ENCODE results near the gene CMTM5.
"Not testable (repeated sequence)": the region's sequence is repeated elsewhere in the genome, so short reads cannot be mapped to it uniquely, and the experiment has no call there.

Gene CMTM5

DNA sequence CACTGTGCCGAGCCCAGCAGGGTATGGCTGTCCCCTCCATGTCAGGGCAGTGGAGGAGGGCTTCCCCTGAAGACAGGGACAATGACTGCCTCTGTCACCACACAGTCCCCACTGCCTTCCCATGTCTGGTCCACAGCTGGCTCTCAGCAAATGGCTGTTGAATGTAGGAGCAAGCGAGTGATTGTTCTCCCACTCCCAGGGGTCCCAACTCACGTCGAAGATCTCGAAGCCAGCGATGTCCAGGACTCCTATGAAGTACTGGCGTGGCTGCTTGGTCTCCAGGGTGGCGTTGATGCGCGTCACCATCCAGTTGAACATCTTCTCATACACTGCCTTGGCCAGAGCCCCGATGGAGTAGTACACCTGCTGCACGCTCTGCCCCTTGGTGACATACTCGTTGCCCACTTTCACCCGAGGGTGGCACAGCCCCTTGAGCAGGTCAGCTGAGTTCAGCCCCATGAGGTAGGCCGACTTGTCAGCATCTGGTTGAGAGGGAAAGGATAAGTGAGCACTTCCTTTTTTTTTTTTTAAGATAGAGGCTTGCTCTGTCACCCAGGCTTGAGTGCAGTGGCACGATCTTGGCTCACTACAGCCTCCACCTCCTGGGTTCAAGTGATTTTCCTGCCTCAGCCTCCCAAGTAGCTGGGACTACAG is 23.8 kb downstream of the CMTM5 start:
- ATAC-seq = not testable (repeated sequence)

DNA sequence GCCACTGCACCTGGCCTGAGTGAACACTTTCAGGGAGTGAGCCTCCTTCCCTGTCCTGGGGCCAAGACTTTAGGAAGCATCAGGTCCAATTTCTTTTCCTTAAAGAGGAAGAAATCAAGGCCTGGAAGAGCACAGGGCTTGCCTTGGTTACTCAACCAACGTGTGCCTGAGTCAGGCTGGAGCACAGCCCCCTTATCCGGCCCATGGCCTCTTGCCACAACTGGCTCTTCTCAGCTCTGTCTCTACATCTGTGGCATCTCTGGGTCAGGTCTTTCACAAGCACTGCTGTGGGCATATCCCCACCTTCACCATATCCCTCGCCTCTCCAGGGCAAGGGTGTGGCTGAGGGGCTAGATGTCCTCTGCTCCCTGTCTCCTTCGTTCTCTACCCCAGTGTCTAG is 24.4 kb downstream of the CMTM5 start:
- ATAC-seq = no peak

DNA sequence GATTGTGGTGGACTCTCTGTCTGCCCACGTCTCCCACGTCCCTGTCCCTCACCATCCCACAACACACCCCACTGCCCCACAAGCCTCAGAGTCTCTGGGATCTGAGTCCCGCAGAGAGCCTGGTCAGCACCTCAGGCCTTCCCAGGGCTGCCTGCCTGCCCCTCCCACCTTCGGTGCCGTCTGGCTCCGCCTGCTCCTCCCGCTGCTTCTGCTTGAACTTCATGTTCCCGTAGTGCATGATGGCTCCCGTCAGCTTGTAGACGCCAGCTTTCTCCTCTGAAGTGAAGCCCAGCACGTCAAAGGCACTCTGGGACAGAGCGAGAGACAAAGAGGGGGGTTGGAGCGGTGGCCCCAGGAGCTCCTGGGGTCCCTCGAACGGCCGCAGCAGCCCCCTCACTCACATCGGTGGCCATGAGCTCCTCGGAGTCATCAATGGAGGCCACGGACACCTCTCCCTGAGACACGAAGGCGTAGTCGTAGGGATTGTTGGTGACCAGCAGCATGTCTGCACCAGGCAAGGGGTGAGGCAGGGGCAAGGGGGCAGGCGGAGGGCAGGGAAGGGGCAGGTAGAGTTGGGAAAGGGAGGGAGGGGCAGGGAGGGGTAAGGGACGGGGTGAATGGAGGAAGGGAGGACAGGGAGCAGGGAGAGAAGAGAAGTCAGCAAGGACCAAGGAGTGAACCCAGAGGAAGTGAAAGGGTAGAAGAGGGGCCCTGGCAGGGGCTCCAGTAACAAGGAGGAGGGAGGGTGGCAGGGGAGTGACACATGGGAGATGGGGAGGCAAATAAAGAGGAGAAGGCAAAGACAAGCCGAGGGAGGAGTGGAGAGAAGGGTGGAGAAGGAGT is 25.7 kb downstream of the CMTM5 start:
- no peak for ATAC-seq

DNA sequence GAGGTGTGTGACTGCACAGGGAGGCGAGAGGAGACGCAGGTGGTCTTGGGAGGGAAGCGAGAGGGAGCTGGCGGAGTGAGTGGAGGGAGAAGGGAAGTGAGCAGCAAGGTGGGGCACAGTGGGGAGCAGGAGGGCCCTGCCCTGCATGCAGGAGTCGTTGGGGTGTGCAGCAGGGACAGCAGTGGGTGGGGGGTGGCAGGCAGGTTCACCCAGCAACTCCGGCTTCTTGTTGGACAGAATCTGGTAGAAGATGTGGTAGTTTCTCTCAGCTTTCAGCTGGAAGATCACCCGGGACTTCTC is 26.2 kb downstream of the CMTM5 start:
- ATAC-seq = no peak

DNA sequence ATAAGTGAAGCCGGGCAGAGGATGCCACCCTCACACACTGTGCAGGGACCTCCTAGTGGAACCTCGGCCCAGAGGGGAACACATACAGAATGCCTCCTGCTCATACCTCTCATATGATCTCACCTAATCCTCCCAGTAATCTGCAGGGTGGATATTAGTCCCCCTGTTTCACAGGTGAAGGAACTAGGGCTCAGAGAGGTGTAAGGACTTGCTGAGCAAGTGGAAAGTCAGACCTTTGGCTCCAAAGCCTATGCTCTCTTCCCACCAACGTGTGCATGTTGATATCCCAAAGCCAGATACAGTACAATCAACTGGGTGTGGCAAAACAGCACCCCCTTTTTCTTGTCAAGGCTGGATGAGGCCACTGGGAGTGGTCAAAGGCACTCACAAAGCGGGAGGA is 27.1 kb downstream of the CMTM5 start:
- ATAC-seq = no peak

DNA sequence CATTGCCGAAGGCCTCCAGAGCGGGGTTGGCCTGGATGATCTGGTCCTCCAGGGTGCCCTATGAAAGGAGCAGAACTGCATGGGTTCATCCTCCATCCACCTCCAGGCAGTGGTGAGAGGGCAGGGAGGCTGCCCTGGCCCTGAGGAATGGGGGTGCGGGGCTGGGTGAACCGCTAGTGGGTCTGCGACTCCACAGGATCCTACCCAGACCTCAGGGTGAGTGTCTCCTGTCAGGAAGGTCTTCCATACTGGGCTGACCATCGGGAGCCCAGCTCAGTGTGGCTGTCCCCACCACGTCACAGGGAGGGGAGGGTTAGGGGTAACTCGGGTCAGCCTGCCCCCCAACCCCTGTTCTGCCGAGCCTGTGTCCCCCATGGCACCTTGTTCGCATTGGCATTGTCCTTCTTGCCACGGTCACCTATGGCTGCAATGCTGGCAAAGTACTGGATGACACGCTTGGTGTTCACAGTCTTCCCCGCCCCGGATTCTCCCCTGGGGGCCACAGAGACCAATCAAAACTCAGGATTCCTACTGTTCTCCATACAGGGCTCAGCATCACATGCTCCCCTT is 27.6 kb downstream of the CMTM5 start:
- no peak for ATAC-seq

DNA sequence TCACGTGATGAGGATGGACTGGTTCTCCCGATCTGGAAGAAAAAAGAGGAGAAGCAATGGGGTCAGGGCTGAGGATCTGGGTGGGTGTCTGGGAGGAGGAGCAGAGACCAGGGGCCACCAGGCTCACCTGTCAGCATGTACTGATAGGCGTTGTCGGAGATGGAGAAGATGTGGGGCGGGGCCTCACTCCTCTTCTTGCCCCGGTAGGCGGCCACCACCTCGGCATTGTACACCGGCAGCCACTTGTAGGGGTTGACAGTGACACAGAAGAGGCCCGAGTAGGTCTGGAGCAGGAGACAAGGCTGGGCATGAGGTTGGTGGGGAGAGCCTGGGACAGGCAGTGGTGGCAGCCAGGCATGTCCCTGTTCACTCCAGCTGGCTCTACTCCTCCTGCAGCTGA is 28.2 kb downstream of the CMTM5 start:
- no peak for ATAC-seq

DNA sequence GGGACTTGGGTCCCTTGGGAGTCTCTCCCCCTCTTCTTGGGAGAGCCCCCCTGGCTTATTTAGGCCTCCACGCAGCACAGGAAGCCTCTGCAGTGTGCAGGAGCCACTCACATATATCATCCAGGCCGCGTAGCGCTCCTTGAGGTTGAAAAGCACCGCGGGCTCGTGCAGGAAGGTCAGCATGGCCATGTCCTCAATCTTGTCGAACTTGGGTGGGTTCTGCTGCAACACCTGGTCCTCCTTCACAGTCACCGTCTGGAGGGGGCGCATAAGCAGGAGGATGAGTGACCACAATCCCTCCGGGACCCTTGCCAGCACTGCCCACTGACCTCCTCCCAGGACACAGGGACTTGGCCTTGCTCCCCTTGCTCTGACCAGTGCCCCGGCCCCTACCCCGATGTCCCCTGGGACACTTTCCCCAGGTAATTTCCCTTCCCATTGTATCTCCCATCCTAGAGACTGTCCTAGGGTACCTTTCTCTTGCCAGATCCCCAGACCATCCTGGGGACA is 28.7 kb downstream of the CMTM5 start:
- no peak for ATAC-seq

DNA sequence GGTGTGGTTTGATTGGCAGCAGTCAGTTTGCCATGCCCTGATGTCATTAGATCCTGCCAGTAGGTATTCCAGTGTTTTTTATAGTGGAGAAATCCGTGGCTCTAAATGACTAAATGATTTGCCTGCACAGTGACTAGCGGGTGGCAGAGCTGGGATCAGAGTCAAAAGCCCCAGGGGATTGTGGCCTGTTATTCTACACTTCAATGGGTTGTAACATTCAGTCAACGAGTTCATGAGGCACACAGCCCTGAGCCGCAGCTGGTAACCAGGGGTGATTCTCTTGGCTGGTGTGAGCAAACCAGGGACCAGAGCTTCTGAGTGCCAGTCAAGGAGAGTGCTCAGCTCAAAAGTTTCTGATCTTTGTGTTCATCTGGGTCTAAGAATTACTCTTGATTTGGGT is 29.4 kb downstream of the CMTM5 start:
- no peak for ATAC-seq

DNA sequence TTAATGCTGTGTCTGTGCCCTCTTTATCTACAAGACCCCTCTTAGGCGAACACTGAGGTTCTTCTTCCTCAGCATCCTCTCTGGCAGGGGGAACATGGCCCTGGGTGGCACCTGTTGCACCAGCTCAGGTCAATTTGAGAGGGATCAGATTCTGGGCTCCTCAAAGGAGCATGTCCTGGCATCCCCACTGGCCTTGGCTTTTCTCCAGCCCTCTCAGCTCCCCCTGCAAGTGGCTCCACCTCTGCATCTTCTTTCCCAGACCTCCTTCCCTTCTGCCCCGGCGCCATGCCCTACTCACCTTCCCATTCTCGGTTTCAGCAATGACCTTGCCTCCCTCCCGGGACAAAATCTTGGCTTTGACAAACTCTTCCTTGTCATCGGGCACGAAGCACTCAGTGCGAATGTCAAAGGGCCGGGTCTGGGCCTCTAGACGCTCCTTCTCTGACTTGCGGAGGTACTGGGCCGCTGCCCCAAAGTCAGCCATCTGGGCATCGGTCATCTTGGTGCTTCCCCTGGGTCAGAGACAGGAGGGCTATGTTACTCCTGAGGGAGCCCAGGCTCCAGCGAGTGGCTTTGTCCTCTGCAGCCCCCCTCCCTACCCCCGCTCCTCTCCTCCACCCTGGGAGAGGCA is 30.0 kb downstream of the CMTM5 start:
- no peak for ATAC-seq

DNA sequence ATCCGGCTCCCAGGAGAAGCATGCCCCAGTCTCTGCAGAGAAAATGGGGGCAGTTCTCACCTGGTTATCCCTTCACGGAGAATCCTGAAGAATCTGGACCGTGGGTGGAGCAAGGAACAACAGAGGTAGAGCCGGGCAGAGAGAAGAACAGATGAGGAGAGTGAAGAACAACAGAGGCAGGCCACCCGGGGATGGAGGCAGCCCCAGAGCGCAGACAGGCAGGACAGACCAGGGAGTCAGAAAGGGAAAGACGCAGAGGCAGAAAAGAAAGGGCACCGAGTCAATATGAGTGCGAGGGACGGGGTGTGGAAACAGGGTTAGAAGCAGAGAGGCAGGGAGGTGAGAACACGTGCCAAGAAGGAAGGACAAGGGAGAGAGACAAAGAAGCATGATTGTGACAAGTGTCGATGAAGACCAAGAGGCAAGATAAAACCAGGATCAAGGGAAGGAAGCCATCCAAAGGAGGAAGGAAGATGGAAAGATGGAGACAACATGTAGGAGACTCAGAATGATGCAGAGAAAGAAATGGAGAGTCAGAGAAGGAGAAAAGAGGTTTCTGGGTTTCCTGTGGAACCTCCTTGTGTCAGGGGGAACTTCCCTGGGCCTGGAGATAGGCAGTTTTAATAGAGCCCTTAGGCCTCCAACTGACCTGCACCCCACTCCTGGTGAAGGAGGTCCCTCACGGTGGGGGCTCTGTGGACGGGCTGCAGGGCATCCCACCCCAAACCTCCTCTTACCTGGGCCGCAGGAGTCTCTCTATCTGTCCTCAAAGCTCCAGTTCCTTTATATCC is 30.9 kb downstream of the CMTM5 start, which contains the start of gene MYH6:
TSS of gene MYH6 (minus strand) at position 758 of the 791 bp plus-strand sequence. CDS start 1,050 bp downstream, outside the sequence.
- no peak for ATAC-seq

DNA sequence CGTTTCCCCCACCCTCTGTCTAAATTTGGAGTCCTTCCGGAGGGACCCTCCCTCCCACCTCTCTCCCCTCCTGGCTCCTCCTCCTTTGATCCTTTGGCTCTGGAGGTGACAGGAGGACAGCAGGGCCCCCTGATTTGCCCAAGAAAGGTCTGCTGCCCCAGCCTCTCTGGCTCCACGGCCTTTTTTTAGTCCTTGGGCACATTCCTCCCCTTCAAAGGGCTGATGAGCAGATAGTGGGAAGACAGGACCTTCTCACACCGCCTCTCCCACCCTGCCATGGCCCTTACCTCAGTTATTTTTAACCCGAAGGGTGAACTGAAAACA is 31.4 kb downstream of the CMTM5 start:
- no peak for ATAC-seq

DNA sequence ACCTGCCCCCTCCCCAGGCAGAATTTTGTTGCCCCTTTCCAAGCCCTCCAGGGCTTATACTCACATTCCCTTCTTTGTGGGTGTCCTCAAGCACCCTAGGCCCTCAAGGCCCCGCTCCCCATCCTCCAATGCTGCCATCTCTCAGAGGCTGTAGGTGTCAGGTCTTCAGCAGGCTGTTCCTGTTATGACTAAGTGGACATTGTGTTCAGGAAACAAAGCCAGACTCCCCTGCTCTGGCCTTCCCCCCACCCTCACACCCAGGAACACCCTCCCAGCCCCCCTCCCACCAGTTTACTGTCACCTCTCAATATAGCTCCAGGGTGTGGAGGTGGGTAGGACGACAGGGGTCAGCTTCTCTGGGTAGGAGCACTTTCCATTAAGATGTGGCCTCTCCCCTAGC is 32.6 kb downstream of the CMTM5 start:
- ATAC-seq = no peak

DNA sequence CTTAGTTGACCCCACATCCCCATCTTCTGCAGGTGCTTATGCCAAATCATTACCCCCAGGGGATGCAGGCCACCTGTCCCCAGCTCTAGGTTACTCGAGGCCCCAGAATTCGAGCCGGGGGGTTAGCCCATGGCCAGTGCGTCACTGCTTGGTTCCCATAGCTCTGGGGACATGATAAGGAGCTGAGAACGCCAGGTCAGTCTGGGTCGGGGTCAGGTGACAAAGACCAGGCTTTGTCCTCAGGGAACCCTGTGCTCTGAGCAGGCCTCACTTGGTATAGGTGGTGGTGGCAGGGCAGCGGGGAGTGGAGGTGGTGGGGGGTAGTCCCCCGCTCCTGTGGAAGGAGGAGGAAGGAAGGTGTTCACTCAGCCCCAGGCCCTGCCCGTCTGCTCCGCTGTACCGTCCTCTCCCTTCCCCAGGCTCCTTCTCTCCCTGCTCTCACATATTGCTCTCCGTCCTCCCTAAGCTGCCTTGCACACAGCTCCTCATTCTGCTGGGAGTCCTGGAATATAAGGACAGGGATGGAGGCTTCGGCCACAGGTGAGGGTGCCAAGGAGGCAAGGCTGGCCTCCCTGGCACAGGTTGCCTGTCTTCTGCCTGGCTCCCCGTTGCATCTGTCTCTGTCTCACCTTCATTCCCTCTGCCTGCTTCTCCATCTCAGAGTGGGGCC is 33.3 kb downstream of the CMTM5 start:
- no peak for ATAC-seq

DNA sequence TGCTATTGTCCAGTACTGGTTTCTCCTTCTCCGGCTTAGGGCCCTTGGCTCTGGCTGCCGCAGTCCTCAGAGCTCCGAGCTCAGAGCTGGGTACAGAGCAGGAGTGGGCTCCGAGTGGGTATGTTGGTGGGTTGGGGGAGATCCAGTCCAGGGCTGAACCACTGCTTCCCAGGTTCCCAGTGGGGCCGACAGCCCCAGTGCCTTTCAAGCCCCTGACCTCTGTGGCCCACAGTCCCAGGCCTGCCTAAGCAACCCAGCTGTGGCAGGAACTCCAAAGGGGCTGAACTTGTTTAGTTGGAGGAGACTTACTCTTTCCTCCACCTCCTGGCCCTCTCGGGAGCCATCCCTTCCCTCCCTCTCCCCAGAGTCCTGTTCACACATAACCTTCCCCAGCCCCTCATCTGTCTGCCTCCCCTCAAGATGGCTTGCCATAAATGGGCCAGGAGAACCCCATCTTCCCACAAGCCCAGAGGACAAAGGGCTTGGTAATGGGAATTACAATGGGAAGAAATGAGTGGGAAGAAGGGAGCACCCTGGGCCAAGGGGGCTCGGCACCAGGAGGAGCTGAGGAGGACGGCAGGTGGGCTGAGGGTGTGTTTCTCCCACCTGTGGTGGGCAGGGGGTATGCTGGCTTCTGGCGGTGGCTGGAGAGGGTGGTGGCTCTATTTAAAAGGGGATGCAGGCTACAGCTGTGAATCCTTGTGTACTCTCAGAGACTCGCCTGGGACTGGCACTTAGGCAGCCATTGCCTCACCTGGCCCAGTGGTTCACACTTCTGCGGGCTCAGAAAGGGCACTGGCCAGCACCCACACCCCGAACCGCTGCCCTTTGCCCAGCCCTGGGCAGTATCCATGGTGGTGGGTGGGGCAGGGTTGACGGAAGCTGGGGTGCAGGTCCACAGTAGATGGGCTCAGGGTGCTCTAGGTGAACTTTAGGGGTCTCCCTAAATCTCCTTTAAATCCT is 35.0 kb downstream of the CMTM5 start:
- no peak for ATAC-seq

DNA sequence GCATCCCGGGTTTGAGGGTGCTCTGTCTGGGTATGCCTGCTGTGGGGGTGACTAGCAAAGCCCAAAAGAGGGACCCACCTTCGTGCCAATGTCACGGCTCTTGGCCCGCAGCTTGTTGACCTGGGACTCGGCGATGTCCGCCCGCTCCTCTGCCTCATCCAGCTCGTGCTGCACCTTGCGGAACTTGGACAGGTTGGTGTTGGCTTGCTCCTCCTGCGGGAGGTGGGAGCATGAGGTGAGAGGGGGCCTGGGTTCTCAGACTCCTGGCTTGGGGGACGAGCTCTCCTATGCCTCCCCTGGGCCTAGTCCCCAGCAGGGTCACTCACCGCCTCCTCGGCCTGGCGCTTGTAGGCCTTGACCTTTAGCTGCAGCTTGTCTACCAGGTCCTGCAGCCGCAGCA is 36.8 kb downstream of the CMTM5 start:
- no peak for ATAC-seq

DNA sequence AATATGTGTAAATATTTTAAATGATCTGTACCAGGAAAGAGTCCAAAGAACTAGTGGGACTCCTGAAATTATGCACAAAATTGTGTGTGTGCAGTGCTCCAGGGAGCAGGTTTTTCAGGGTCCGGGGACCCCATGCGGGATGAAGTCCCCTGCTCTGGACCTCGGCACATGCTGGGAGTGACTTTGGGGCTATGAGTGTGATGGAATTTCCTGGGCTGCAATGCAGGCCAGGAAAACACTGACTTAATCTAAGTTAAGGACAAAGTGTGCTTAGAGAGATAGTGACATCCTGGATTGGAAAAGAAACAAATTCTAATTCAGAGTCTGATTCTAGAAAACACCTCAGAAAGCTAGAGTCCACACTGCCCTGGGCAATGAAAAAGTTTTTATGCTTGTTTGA is 37.4 kb downstream of the CMTM5 start:
- no peak for ATAC-seq

DNA sequence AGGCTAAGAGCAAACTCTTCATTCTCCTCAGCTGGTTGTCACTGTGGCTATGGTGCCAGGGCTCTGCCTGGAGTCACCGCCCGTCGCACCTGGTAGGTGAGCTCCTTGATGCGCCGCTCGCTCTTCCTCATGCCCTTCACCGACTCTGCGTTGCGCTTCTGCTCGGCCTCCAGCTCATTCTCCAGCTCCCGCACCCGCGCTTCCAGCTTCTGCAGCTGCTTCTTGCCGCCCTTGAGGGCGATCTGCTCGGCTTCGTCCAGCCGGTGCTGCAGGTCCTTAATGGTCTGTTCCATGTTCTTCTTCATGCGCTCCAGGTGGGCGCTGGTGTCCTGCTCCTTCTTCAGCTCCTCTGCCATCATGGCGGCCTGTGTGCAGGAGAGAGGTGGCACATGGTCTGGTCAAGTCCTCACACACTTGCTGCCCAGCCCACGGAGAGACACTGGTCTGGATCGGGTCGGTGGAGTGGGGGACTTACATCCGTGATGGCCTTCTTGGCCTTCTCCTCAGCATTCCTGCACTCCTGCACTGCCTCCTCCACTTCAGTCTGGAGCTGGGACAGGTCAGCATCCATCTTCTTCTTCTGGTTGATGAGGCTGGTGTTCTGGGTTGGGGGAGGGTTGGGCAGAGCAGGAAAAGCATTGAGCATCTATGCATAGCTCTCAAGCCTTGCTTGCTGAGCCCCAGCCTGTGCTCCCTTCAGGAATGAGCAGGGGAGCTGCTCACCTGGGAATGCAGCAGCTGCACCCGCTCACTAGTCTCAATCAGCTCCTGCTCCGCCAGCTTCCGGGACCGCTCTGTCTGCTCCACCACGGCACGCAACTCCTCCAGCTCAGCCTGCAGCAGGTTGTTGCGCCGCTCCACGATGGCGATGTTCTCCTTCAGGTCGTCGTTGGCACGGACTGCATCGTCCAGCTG is 38.3 kb downstream of the CMTM5 start:
- no peak for ATAC-seq

DNA sequence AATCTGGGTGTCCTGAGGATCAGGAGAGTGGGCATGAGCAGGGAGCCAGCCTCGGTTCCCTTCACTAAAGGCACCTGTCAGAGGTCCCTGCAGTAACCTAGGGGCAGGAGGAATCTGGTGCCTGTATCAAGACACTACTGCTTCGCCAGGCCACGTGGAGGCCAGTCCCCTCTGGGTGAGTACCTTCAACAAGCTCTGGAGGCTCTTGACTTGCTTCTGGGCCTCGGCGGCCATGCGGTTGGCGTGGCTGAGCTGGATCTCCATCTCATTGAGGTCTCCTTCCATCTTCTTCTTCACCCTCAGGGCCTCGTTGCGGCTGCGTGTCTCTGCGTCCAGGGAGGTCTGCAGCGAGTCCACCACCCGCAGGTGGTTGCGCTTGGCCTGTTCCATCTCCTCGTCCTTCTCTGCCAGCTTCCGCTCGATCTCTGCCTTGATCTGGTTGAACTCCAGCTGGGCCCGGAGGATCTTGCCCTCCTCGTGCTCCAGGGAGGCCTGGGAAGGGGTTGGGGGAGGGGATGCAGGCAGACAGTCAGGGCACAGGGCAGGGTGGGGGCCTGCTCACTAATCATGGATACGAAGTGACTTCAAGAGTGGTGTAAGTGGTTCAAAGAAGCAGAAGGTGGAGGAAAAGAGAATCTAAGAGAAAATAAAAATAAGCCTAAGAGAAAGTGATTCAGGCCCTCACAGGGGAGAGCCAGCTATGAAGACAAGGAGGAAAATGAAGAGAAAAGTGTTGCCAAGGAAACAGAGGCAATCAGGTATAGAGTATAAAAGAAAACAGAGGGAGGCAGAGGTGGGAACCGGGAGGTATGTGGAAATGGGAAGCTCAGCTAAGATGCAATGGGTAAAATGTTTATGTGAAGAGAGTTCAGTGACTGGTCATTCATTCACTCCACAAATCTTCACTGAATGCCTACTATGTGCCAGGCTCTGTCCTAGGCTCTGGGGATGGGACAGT is 39.3 kb downstream of the CMTM5 start:
- ATAC-seq = no peak
